ENCODE results near the gene CCL4. TPM values are rescaled to one million over a fixed set of nuclear protein-coding genes. Genes with fewer than 3 reads are reported as not detected.

Gene CCL4
- total RNA-seq, 1 experiment from 2014 or later = 1.2 TPM

DNA sequence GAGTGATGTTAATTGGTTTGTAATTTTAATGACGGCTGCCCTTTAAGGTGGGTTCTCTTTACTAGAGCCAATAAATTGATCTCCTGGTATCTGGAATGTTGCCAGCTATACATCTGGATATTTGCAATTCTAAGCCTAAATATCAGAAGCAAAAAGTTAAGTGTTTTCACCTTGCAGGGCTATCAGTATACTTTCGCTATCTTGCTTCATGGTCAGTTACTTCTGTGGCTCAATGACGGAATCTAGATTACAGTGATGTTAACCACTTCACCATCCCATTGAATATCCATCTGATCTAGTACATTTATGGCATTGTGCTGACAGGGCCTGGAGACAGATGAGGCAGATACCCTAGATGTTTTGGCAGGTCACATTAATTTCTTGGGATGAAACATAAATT is 28.3 kb downstream of the CCL4 start:
- no peaks in the 10 kb centered on the region for H3K79me2 ChIP-seq (ENCODE audit: insufficient read depth, low read length)
- no peak for ATAC-seq
- H3K36me3 ChIP-seq (ENCODE audit: control insufficient read depth in 1 of 2, insufficient read depth in 2 of 2, low read length in 2 of 2) = no peaks in the 10 kb centered on the region
- H3K9me2 ChIP-seq (ENCODE audit: insufficient read depth) = no peaks in the 10 kb centered on the region
- no peak overlapping the region for H3K4me2 ChIP-seq (ENCODE audit: low read length)
- no peak overlapping the region for H3K4me3 ChIP-seq (replicated peaks in 1 of 2; ENCODE audit: low read depth in 1 of 2, low read length in 2 of 2)
- no TSS peak for BruUV-seq (replicated peaks)
- no peaks in the 10 kb centered on the region for H3K4me1 ChIP-seq (ENCODE audit: control insufficient read depth in 1 of 2, insufficient read depth in 2 of 2, low read length in 2 of 2)
- H3K9ac ChIP-seq (ENCODE audit: low read length) = no peak overlapping the region
- DNase-seq (ENCODE audit: low read depth, low spot score) = no peak
- intact Hi-C loops (cut with micrococcal nuclease) = no loop called here
- CTCF ChIA-PET = interaction anchor here (3.3 kb wide), 1 partner anchor 17 kb away, joined by 37 read pairs; no protein-coding TSS in a partner anchor
- no peak for TF ChIP-seq ELF1 (IDR thresholded peaks at IDR 0.05; ENCODE audit: borderline replicate concordance, low read depth)
- TF ChIP-seq TCF7L2 (IDR thresholded peaks at IDR 0.05; ENCODE audit: borderline replicate concordance, extremely low read depth, insufficient read depth, insufficient read length) = no peak
- TF ChIP-seq, protein P1, sequence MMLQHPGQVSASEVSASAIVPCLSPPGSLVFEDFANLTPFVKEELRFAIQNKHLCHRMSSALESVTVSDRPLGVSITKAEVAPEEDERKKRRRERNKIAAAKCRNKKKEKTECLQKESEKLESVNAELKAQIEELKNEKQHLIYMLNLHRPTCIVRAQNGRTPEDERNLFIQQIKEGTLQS (IDR thresholded peaks at IDR 0.05) = no peak
- no peak for TF ChIP-seq CBX3 (IDR thresholded peaks at IDR 0.05; ENCODE audit: low read depth)
- no peak for TF ChIP-seq FOSL1 (IDR thresholded peaks at IDR 0.05; ENCODE audit: low read depth)
- TF ChIP-seq EZH2phosphoT487 (IDR thresholded peaks at IDR 0.05; ENCODE audit: borderline replicate concordance) = no peak
- TF ChIP-seq, protein P2, sequence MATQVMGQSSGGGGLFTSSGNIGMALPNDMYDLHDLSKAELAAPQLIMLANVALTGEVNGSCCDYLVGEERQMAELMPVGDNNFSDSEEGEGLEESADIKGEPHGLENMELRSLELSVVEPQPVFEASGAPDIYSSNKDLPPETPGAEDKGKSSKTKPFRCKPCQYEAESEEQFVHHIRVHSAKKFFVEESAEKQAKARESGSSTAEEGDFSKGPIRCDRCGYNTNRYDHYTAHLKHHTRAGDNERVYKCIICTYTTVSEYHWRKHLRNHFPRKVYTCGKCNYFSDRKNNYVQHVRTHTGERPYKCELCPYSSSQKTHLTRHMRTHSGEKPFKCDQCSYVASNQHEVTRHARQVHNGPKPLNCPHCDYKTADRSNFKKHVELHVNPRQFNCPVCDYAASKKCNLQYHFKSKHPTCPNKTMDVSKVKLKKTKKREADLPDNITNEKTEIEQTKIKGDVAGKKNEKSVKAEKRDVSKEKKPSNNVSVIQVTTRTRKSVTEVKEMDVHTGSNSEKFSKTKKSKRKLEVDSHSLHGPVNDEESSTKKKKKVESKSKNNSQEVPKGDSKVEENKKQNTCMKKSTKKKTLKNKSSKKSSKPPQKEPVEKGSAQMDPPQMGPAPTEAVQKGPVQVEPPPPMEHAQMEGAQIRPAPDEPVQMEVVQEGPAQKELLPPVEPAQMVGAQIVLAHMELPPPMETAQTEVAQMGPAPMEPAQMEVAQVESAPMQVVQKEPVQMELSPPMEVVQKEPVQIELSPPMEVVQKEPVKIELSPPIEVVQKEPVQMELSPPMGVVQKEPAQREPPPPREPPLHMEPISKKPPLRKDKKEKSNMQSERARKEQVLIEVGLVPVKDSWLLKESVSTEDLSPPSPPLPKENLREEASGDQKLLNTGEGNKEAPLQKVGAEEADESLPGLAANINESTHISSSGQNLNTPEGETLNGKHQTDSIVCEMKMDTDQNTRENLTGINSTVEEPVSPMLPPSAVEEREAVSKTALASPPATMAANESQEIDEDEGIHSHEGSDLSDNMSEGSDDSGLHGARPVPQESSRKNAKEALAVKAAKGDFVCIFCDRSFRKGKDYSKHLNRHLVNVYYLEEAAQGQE (IDR thresholded peaks at IDR 0.05; ENCODE audit: low read depth) = no peak
- TF ChIP-seq SRF (IDR thresholded peaks at IDR 0.05; ENCODE audit: low read depth) = no peak
- TF ChIP-seq, protein P3, sequence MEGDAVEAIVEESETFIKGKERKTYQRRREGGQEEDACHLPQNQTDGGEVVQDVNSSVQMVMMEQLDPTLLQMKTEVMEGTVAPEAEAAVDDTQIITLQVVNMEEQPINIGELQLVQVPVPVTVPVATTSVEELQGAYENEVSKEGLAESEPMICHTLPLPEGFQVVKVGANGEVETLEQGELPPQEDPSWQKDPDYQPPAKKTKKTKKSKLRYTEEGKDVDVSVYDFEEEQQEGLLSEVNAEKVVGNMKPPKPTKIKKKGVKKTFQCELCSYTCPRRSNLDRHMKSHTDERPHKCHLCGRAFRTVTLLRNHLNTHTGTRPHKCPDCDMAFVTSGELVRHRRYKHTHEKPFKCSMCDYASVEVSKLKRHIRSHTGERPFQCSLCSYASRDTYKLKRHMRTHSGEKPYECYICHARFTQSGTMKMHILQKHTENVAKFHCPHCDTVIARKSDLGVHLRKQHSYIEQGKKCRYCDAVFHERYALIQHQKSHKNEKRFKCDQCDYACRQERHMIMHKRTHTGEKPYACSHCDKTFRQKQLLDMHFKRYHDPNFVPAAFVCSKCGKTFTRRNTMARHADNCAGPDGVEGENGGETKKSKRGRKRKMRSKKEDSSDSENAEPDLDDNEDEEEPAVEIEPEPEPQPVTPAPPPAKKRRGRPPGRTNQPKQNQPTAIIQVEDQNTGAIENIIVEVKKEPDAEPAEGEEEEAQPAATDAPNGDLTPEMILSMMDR (IDR thresholded peaks at IDR 0.05 in 2 of 3, conservative IDR thresholded peaks at IDR 0.05 in 1 of 3; ENCODE audit: borderline replicate concordance in 1 of 3, insufficient read depth in 1 of 3, low read depth in 2 of 3, low read length in 2 of 3) = no peak
- no peak for TF ChIP-seq POLR2A (IDR thresholded peaks at IDR 0.05; ENCODE audit: borderline replicate concordance, extremely low read depth, insufficient read depth, insufficient read length)
- no peak for TF ChIP-seq SP1 (IDR thresholded peaks at IDR 0.05; ENCODE audit: low read depth)
- no peak for TF ChIP-seq SIN3A (IDR thresholded peaks at IDR 0.05; ENCODE audit: low read depth)
- TF ChIP-seq ZFX (IDR thresholded peaks at IDR 0.05) = no peak
- no peak for TF ChIP-seq CEBPB (IDR thresholded peaks at IDR 0.05; ENCODE audit: low read depth)
- TF ChIP-seq JUND (IDR thresholded peaks at IDR 0.05) = no peak
- no peak for TF ChIP-seq ZNF274 (IDR thresholded peaks at IDR 0.05; ENCODE audit: low read depth, low read length)
- POLR2A ChIA-PET = no interaction called here
- H3K27ac ChIP-seq (ENCODE audit: low read depth, low read length) = no peak overlapping the region
- 0 out of 2 replicates have a peak, but pooled peaks cover 7% of the 10 kb centered on the region for H3K27me3 ChIP-seq (ENCODE audit: insufficient read depth, low read length)
- H2AFZ ChIP-seq (ENCODE audit: low read depth, low read length, poor library complexity, severe bottlenecking) = no peak overlapping the region
- no peaks in the 10 kb centered on the region for H4K20me1 ChIP-seq (ENCODE audit: insufficient read depth)
- no peaks in the 10 kb centered on the region for H3K9me3 ChIP-seq (ENCODE audit: control insufficient read depth in 1 of 2, insufficient read depth in 1 of 2, low read depth in 1 of 2, low read length in 2 of 2)
- RAD21 ChIA-PET (ENCODE audit: low non-redundant PET in 1 of 2, low total read pairs in 2 of 2, uncharacterized antibody in 2 of 2, unreplicated experiment in 2 of 2) = no interaction called here
